ENCODE results near the gene CD300C.
A peak's percentile ranks its signal among the peaks of the same experiment; 100 is the strongest.
"Not testable (repeated sequence)": the region's sequence is repeated elsewhere in the genome, so short reads cannot be mapped to it uniquely, and the experiment has no call there.

Gene CD300C

DNA sequence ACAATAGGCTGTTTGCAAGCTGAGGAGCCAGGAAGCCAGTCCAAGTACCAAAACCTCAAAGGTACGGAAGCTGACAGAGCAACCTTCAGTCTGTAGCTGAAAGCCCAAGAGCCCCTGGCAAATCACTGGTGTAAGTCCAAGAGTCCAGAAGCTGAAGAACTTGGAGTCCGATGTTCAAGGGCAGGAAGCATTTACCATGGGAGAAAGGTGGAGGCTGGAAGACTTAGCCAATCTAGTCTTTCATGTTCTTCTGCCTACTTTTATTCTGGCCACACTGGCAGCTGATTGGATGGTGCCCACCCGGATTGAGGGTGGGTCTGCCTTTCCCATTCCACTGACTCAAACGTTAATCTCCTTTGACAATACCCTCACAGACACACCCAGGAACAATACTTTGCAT is 30.0 kb downstream of the CD300C start:
- DNase-seq: no peak

DNA sequence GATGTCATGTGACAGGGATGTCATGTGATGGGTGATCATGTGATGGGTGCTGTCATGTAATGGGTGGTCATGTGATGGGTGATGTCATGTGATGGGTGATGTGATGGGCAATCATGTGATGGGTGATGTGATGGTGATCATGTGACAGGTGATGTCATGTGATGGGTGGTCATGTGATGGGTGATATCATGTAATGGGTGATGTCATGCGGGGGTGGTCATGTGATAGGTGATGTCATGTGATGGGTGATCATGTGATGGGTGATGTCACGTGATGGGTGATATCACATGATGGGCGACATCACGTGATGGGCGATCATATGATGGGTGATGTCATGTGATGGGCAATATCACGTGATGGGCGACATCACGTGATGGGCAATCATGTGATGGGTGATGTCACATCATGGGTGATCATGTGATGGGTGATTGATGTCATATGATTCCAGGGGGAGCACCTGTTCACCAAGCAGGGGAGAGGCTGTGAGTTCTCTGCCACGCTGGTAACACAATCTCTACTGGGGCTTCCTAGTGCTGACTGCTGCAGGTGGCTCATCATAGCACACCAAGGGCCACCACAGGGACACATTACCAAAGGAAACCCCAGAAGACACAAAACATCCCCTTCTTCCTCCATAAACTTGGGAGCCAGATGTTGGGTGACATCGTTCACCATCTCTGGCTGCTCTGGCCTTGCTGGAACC is 31.1 kb downstream of the CD300C start:
- no peak overlapping the region for H3K27ac ChIP-seq (ENCODE audit: insufficient read depth in 1 of 2, low read depth in 1 of 2, low read length in 2 of 2, poor library complexity in 1 of 2, severe bottlenecking in 2 of 2)
- ChIA-PET CTCF (interaction anchor here (1.2 kb wide), 1 partner anchor 17 kb away, joined by 4 read pairs; the partner anchor contains the start of gene CD300LB), POLR2A (no interaction called here)
- H3K36me3 ChIP-seq (ENCODE audit: control insufficient read depth in 4 of 4, insufficient read depth in 4 of 4, low read length in 3 of 4): no peaks in the 10 kb centered on the region
- 97% methylated on average over 10 of the region's 10 CpGs for WGBS (ENCODE audit: insufficient coverage)
- no peaks in the 10 kb centered on the region for H3K27me3 ChIP-seq (replicated peaks in 2 of 5; ENCODE audit: control insufficient read depth in 4 of 5, insufficient read depth in 5 of 5, low read length in 4 of 5)
- peaks cover 0 to 6% (median 0%) of the 10 kb centered on the region in 5 experiments for H3K9me3 ChIP-seq (ENCODE audit: control extremely low read depth in 1 of 5, control insufficient read depth in 4 of 5, insufficient read depth in 2 of 5, low read depth in 1 of 5, low read length in 4 of 5)
- H3K4me3 ChIP-seq (ENCODE audit: control insufficient read depth in 1 of 7, extremely low read depth in 1 of 7, insufficient read depth in 4 of 7, low read depth in 2 of 7, low read length in 6 of 7): no peak overlapping the region
- no peak for DNase-seq
- H3K4me1 ChIP-seq (ENCODE audit: control extremely low read depth in 1 of 4, control insufficient read depth in 4 of 4, insufficient read depth in 4 of 4, low read length in 3 of 4): peaks cover 0 to 32% (median 23%) of the 10 kb centered on the region in 4 experiments

More for the DNA sequence above, 30.0 kb downstream of the CD300C start:
- 79% methylated on average over 3 of the region's 4 CpGs for WGBS (ENCODE audit: insufficient coverage)
- POLR2A ChIA-PET: interaction anchor here (0.7 kb wide), 1 partner anchor 43 kb away, joined by 3 read pairs; no protein-coding TSS in a partner anchor
- Histone ChIP-seq H3K9me3 (ENCODE audit: control extremely low read depth in 1 of 5, control insufficient read depth in 4 of 5, insufficient read depth in 2 of 5, low read depth in 1 of 5, low read length in 4 of 5) (peaks cover 0 to 6% (median 0%) of the 10 kb centered on the region in 5 experiments), H3K4me1 (ENCODE audit: control extremely low read depth in 1 of 4, control insufficient read depth in 4 of 4, insufficient read depth in 4 of 4, low read length in 3 of 4) (peaks cover 0 to 44% (median 34%) of the 10 kb centered on the region in 4 experiments), H3K27ac (ENCODE audit: insufficient read depth in 1 of 2, low read depth in 1 of 2, low read length in 2 of 2, poor library complexity in 1 of 2, severe bottlenecking in 2 of 2) (no peak overlapping the region), H3K4me3 (ENCODE audit: control insufficient read depth in 1 of 7, extremely low read depth in 1 of 7, insufficient read depth in 4 of 7, low read depth in 2 of 7, low read length in 6 of 7) (no peak overlapping the region), H3K36me3 (ENCODE audit: control insufficient read depth in 4 of 4, insufficient read depth in 4 of 4, low read length in 3 of 4) (no peaks in the 10 kb centered on the region), H3K27me3 (replicated peaks in 2 of 5; ENCODE audit: control insufficient read depth in 4 of 5, insufficient read depth in 5 of 5, low read length in 4 of 5) (no peaks in the 10 kb centered on the region)
- CTCF ChIA-PET: interaction anchor here (1.2 to 1.3 kb wide), 2 partner anchors 15 to 22 kb away, joined by 3 to 4 read pairs; partner anchors contain the start of gene CD300LB

DNA sequence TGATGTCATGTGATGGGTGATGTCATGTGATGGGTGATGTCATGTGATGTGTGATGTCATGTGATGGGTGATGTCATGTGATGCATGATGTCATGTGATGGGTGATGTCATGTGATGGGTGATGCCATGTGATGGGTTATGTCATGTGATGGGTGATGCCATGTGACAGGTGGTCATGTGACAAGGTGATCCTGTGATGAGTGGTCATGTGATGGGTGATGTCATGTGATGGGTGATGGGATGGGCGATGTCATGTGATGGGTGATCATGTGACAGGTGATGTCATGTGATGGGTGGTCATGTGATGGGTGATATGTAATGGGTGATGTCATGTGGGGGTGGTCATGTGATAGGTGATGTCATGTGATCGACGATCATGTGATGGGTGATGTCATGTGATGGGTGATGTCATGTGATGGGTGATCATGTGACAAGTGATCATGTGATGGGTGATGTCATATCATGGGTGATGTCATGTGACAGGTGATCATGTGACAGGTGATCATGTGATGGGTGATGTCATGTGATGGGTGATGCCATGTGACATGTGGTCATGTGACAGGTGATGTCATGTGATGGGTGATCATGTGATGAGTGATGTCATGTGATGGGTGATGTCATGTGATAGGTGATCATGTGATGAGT is 31.8 kb downstream of the CD300C start:
- H3K27me3 ChIP-seq (replicated peaks in 2 of 5; ENCODE audit: control insufficient read depth in 4 of 5, insufficient read depth in 5 of 5, low read length in 4 of 5): no peaks in the 10 kb centered on the region
- no peak overlapping the region for H3K27ac ChIP-seq (ENCODE audit: insufficient read depth in 1 of 2, low read depth in 1 of 2, low read length in 2 of 2, poor library complexity in 1 of 2, severe bottlenecking in 2 of 2)
- ChIA-PET CTCF (interaction anchor here (0.6 to 0.9 kb wide), 2 partner anchors 14 kb away, joined by 3 to 4 read pairs; no protein-coding TSS in a partner anchor), POLR2A (no interaction called here)
- H3K4me1 ChIP-seq (ENCODE audit: control extremely low read depth in 1 of 4, control insufficient read depth in 4 of 4, insufficient read depth in 4 of 4, low read length in 3 of 4): peaks cover 0 to 28% (median 17%) of the 10 kb centered on the region in 4 experiments
- WGBS (ENCODE audit: insufficient coverage): 100% methylated on average over 3 of the region's 3 CpGs
- H3K4me3 ChIP-seq (ENCODE audit: control insufficient read depth in 1 of 7, extremely low read depth in 1 of 7, insufficient read depth in 4 of 7, low read depth in 2 of 7, low read length in 6 of 7): no peak overlapping the region
- peak; percentile 88 to 99 (median 98) for DNase-seq
- no peaks in the 10 kb centered on the region for H3K36me3 ChIP-seq (ENCODE audit: control insufficient read depth in 4 of 4, insufficient read depth in 4 of 4, low read length in 3 of 4)
- peaks cover 0 to 6% (median 0%) of the 10 kb centered on the region in 5 experiments for H3K9me3 ChIP-seq (ENCODE audit: control extremely low read depth in 1 of 5, control insufficient read depth in 4 of 5, insufficient read depth in 2 of 5, low read depth in 1 of 5, low read length in 4 of 5)

DNA sequence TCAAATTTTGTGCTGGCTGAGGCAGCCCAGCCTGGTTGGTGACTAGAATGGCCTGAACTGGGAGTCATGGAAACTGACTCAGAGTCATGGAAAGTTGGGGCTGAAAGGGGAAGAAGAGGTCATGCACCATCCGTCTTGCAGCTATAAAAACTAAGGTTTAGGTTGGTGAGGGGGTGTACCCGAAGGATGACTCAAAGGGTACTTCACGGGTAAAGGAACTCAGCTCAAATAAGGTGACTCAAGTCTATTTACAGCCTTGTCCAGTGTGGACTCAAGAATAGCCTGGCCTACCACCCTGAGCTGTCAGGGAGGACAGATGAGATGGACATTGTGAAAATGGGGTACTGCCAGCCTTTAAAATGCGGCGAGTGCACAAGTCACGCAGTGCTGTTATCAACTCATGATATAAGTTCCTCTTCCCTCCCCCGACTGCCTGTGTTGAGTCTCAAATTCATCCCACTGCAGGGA is 33.3 kb downstream of the CD300C start:
- peaks cover 0 to 28% (median 16%) of the 10 kb centered on the region in 4 experiments for H3K4me1 ChIP-seq (ENCODE audit: control extremely low read depth in 1 of 4, control insufficient read depth in 4 of 4, insufficient read depth in 4 of 4, low read length in 3 of 4)
- peak; percentile 59 to 93 (median 91) for DNase-seq
- H3K36me3 ChIP-seq (ENCODE audit: control insufficient read depth in 4 of 4, insufficient read depth in 4 of 4, low read length in 3 of 4): no peaks in the 10 kb centered on the region
- H3K9me3 ChIP-seq (ENCODE audit: control extremely low read depth in 1 of 5, control insufficient read depth in 4 of 5, insufficient read depth in 2 of 5, low read depth in 1 of 5, low read length in 4 of 5): no peaks in the 10 kb centered on the region
- no peak overlapping the region for H3K27ac ChIP-seq (ENCODE audit: insufficient read depth in 1 of 2, low read depth in 1 of 2, low read length in 2 of 2, poor library complexity in 1 of 2, severe bottlenecking in 2 of 2)
- ChIA-PET CTCF (interaction anchor here (1.0 to 1.9 kb wide), 7 partner anchors 8 to 224 kb away, joined by 3 to 7 read pairs (median 4); partner anchors contain the start of gene CD300LB), POLR2A (interaction anchor here (1.0 kb wide), 1 partner anchor 49 kb away, joined by 5 read pairs; no protein-coding TSS in a partner anchor)
- WGBS (ENCODE audit: insufficient coverage): 17% methylated on average over 7 of the region's 7 CpGs
- no peaks in the 10 kb centered on the region for H3K27me3 ChIP-seq (replicated peaks in 2 of 5; ENCODE audit: control insufficient read depth in 4 of 5, insufficient read depth in 5 of 5, low read length in 4 of 5)
- H3K4me3 ChIP-seq (ENCODE audit: control insufficient read depth in 1 of 7, extremely low read depth in 1 of 7, insufficient read depth in 4 of 7, low read depth in 2 of 7, low read length in 6 of 7): peak overlapping the region in 1 of 7 experiments; percentile 4

DNA sequence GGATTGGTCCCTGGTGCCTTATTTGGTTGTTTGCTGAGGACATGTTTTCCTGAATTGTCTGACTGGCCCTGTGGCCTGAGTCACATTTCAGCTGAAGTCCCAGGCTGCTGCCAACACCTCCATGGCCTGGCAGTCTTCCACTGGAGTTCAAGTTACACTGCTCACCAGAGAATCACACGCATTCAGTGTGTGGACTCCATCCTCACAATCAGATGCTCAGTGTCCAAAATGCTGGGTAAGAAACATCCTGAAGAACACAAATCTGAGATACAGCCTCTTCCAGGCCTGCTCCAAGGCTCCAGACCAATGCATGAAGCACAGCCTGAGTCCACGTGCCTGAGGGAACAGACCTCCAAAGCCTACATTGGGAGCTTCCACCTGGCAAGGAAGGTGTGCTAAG is 33.9 kb downstream of the CD300C start:
- ChIA-PET CTCF (interaction anchor here (0.8 to 1.9 kb wide), 8 partner anchors 8 to 224 kb away, joined by 3 to 7 read pairs (median 4); partner anchors contain the start of gene CD300LB), POLR2A (interaction anchor here (1.0 kb wide), 1 partner anchor 48 kb away, joined by 5 read pairs; no protein-coding TSS in a partner anchor)
- Histone ChIP-seq H3K27ac (ENCODE audit: insufficient read depth in 1 of 2, low read depth in 1 of 2, low read length in 2 of 2, poor library complexity in 1 of 2, severe bottlenecking in 2 of 2) (no peak overlapping the region), H3K4me1 (ENCODE audit: control extremely low read depth in 1 of 4, control insufficient read depth in 4 of 4, insufficient read depth in 4 of 4, low read length in 3 of 4) (peaks cover 0 to 28% (median 16%) of the 10 kb centered on the region in 4 experiments), H3K27me3 (replicated peaks in 2 of 5; ENCODE audit: control insufficient read depth in 4 of 5, insufficient read depth in 5 of 5, low read length in 4 of 5) (no peaks in the 10 kb centered on the region), H3K9me3 (ENCODE audit: control extremely low read depth in 1 of 5, control insufficient read depth in 4 of 5, insufficient read depth in 2 of 5, low read depth in 1 of 5, low read length in 4 of 5) (no peaks in the 10 kb centered on the region), H3K4me3 (ENCODE audit: control insufficient read depth in 1 of 7, extremely low read depth in 1 of 7, insufficient read depth in 4 of 7, low read depth in 2 of 7, low read length in 6 of 7) (no peak overlapping the region), H3K36me3 (ENCODE audit: control insufficient read depth in 4 of 4, insufficient read depth in 4 of 4, low read length in 3 of 4) (no peaks in the 10 kb centered on the region)
- WGBS (ENCODE audit: insufficient coverage): 100% methylated on average over 2 of the region's 2 CpGs
- DNase-seq: no peak

DNA sequence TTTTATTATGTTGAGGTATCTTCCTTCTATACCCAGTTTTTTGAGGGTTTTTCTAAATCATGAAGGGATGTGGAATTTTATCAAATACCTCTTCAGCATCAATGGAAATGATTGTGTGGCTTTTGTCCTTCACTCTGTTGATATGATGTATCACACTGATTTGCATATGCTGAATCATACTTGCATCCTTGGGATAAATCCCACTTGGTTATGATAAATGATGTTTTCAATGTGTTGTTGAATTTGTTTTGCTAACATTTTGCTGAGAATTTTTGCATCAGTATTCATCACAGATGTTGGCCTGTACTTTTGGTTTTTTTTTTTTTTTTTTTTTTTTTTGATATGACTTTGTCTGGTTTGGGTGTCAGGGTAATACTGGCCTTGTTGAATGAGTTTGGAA is 37.8 kb downstream of the CD300C start:
- H3K27ac ChIP-seq (ENCODE audit: insufficient read depth in 1 of 2, low read depth in 1 of 2, low read length in 2 of 2, poor library complexity in 1 of 2, severe bottlenecking in 2 of 2): no peak overlapping the region
- no peaks in the 10 kb centered on the region for H3K27me3 ChIP-seq (replicated peaks in 2 of 5; ENCODE audit: control insufficient read depth in 4 of 5, insufficient read depth in 5 of 5, low read length in 4 of 5)
- ChIA-PET POLR2A (no interaction called here), CTCF (no interaction called here)
- no peaks in the 10 kb centered on the region for H3K9me3 ChIP-seq (ENCODE audit: control extremely low read depth in 1 of 5, control insufficient read depth in 4 of 5, insufficient read depth in 2 of 5, low read depth in 1 of 5, low read length in 4 of 5)
- no peak overlapping the region for H3K4me3 ChIP-seq (ENCODE audit: control insufficient read depth in 1 of 7, extremely low read depth in 1 of 7, insufficient read depth in 4 of 7, low read depth in 2 of 7, low read length in 6 of 7)
- no peaks in the 10 kb centered on the region for H3K36me3 ChIP-seq (ENCODE audit: control insufficient read depth in 4 of 4, insufficient read depth in 4 of 4, low read length in 3 of 4)
- DNase-seq: no peak
- peaks cover 0 to 13% (median 12%) of the 10 kb centered on the region in 4 experiments for H3K4me1 ChIP-seq (ENCODE audit: control extremely low read depth in 1 of 4, control insufficient read depth in 4 of 4, insufficient read depth in 4 of 4, low read length in 3 of 4)

DNA sequence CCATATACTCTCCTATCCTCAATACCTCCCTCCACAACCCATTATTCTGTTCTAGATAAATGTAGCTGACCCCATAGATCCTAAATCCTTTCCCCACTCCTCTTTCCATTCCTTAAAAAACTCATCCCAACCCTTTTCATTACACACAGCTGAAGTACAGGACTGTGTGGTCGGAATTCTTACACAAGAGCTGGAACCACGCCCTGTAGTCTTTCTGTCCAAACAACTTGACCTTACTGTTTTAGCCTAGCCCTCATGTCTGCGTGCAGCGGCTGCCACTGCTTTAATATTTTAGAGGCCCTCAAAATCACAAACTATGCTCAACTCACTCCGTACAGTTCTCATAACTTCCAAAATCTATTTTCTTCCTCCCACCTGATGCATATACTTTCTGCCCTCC is 42.0 kb downstream of the CD300C start:
- POLR2A ChIA-PET; H3K36me3 ChIP-seq (ENCODE audit: control insufficient read depth in 4 of 4, insufficient read depth in 4 of 4, low read length in 3 of 4); H3K4me1 ChIP-seq (ENCODE audit: control extremely low read depth in 1 of 4, control insufficient read depth in 4 of 4, insufficient read depth in 4 of 4, low read length in 3 of 4); H3K27ac ChIP-seq (ENCODE audit: insufficient read depth in 1 of 2, low read depth in 1 of 2, low read length in 2 of 2, poor library complexity in 1 of 2, severe bottlenecking in 2 of 2); H3K4me3 ChIP-seq (ENCODE audit: control insufficient read depth in 1 of 7, extremely low read depth in 1 of 7, insufficient read depth in 4 of 7, low read depth in 2 of 7, low read length in 6 of 7); H3K27me3 ChIP-seq (replicated peaks in 2 of 5; ENCODE audit: control insufficient read depth in 4 of 5, insufficient read depth in 5 of 5, low read length in 4 of 5); CTCF ChIA-PET; DNase-seq; H3K9me3 ChIP-seq (ENCODE audit: control extremely low read depth in 1 of 5, control insufficient read depth in 4 of 5, insufficient read depth in 2 of 5, low read depth in 1 of 5, low read length in 4 of 5): not testable (repeated sequence)
- 97% methylated on average over 3 of the region's 5 CpGs for WGBS (ENCODE audit: insufficient coverage)
